GM08714 (cell line): Measurements from ENCODE around the gene TH.

ENCODE experiments used
- H3K4me3 ChIP-seq: fragments of 200-500 bp; sonication (Bioruptor generic); 2 replicates; pipeline ENCODE4 v1.5.1; 2014; ENCODE audit warnings: mild to moderate bottlenecking, low read length, inconsistent platforms
- ZNF274 ChIP-seq: IDR thresholded peaks from 2 replicates; pipeline ENCODE4 v1.6.1; 2012; ENCODE audit warnings: mild to moderate bottlenecking, low read depth, low read length

Gene TH

GRCh38 chr11:2171591-2172003 is at the start of gene TH:
TSS of gene TH (minus strand) at chr11:2171815. CDS start at chr11:2171786, 29 bp downstream.
- no peak for TF ChIP-seq ZNF274
- no peak within 1 kb of the TSS for H3K4me3 ChIP-seq

- H3K4me3 ChIP-seq, result no peak overlapping the region
Observed at GRCh38 chr11:2221024-2221423, 49.4 kb upstream of the TH start.

GRCh38 chr11:2220173-2220771 is 48.7 kb upstream of the TH start:
- no peak for TF ChIP-seq ZNF274
- H3K4me3 ChIP-seq, result no peak overlapping the region

More at GRCh38 chr11:2221024-2221423, 49.4 kb upstream of the TH start:
- TF ChIP-seq ZNF274, result no peak

- no peak for TF ChIP-seq ZNF274
- no peak overlapping the region for H3K4me3 ChIP-seq
Observed at GRCh38 chr11:2219318-2220017, 47.9 kb upstream of the TH start.

GRCh38 chr11:2218031-2218633 is 46.5 kb upstream of the TH start:
- no peak for TF ChIP-seq ZNF274
- H3K4me3 ChIP-seq, result no peak overlapping the region

- no peak for TF ChIP-seq ZNF274
- H3K4me3 ChIP-seq, result no peak overlapping the region
Observed at GRCh38 chr11:2217211-2218030, 45.8 kb upstream of the TH start.

GRCh38 chr11:2216400-2217064 is 44.9 kb upstream of the TH start:
- H3K4me3 ChIP-seq, result no peak overlapping the region
- TF ChIP-seq ZNF274, result no peak

GRCh38 chr11:2215561-2216399 is 44.2 kb upstream of the TH start:
- H3K4me3 ChIP-seq, result no peak overlapping the region
- no peak for TF ChIP-seq ZNF274

- H3K4me3 ChIP-seq, result no peak overlapping the region
- TF ChIP-seq ZNF274, result no peak
Observed at GRCh38 chr11:2215230-2215560, 43.6 kb upstream of the TH start.

GRCh38 chr11:2214527-2215229 is 43.1 kb upstream of the TH start:
- H3K4me3 ChIP-seq, result no peak overlapping the region
- TF ChIP-seq ZNF274, result no peak

- TF ChIP-seq ZNF274, result no peak
- H3K4me3 ChIP-seq, result no peak overlapping the region
Observed at GRCh38 chr11:2213890-2214526, 42.4 kb upstream of the TH start.

GRCh38 chr11:2213384-2213842 is 41.8 kb upstream of the TH start:
- no peak for TF ChIP-seq ZNF274
- H3K4me3 ChIP-seq, result no peak overlapping the region
